Measurements from ENCODE around the gene TMED10. TPM values are rescaled to one million over a fixed set of nuclear protein-coding genes. Genes with fewer than 3 reads are reported as not detected.

The TMED10 gene
- total RNA-seq, 2 experiments from 2014 or later = 173 to 179 TPM

DNA sequence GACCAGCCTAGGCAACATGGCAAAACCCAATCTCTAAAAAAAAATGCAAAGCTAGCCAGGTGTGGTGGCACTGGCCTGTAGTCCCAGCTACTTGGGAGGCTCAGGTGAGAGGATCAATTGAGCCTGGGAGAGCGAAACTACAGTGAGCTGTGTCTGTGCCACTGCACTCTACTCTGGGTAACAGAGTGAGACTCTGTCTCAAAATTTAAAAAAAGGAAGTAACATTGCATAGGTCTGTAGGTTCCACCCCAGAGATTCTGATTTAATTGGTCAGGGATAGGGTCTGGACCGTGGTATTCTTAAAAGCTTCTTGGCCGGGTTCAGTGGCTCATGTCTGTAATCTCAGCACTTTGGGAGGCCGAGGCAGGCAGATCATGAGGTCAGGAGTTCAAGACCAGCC lies 80.7 kb downstream of the TMED10 start:
- Mint-ChIP-seq H3K4me1 (ENCODE audit: low read depth) (no peaks in the 10 kb centered on the region), H3K9me3 (no peaks in the 10 kb centered on the region), H3K36me3 (ENCODE audit: low read depth) (peaks cover 36% of the 10 kb centered on the region), H3K27ac (no peak overlapping the region), H3K27me3 (no peaks in the 10 kb centered on the region), H3K4me3 (no peak overlapping the region)
- CTCF ChIA-PET = interaction anchor here (0.8 to 2.9 kb wide), 3 partner anchors 150 to 234 kb away, joined by 3 to 11 read pairs (median 4); no protein-coding TSS in a partner anchor
- POLR2A ChIA-PET = interaction anchor here (0.6 kb wide), 1 partner anchor 65 kb away, joined by 3 read pairs; no protein-coding TSS in a partner anchor
- ATAC-seq = no peak
- DNase-seq = no peak
- intact Hi-C loops (cut with micrococcal nuclease) = no loop called here
- TF ChIP-seq CTCF (IDR thresholded peaks at IDR 0.05) = no peak

GRCh38 chr14:75094896-75095295 lies 81.5 kb downstream of the TMED10 start:
- no peak for DNase-seq
- no peak overlapping the region for H3K4me3 Mint-ChIP-seq
- intact Hi-C loops (cut with micrococcal nuclease) = no loop called here
- no peak for TF ChIP-seq CTCF (IDR thresholded peaks at IDR 0.05)
- ChIA-PET POLR2A (no interaction called here), CTCF (interaction anchor here (1.2 to 2.9 kb wide), 3 partner anchors 189 to 233 kb away, joined by 3 to 11 read pairs (median 3); no protein-coding TSS in a partner anchor)
- no peaks in the 10 kb centered on the region for H3K4me1 Mint-ChIP-seq (ENCODE audit: low read depth)
- ATAC-seq = no peak
- no peaks in the 10 kb centered on the region for H3K9me3 Mint-ChIP-seq
- H3K27me3 Mint-ChIP-seq = no peaks in the 10 kb centered on the region
- H3K27ac Mint-ChIP-seq = no peak overlapping the region
- H3K36me3 Mint-ChIP-seq (ENCODE audit: low read depth) = peaks cover 35% of the 10 kb centered on the region

DNA sequence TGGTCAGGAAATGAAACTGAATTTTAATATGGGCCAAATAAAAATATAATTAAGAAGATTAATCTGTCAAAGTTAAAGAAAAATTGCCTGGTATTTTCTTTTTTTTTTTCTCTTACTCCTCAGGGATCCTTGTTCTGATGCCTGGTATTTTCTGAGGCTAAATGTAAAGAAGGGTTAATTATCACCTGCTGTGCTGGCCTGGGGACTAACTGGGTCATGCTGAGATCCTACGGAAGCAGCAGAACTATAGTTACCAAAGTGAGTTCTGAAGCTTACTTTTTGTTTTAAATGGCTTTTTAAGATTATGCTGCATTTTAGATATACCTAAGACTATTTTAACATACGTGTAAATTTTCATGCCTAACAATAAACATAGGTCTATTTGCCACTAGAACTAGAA lies 83.7 kb downstream of the TMED10 start:
- no peaks in the 10 kb centered on the region for H3K9me3 Mint-ChIP-seq
- no peaks in the 10 kb centered on the region for H3K4me1 Mint-ChIP-seq (ENCODE audit: low read depth)
- no peak overlapping the region for H3K27ac Mint-ChIP-seq
- POLR2A ChIA-PET = interaction anchor here (0.7 kb wide), 1 partner anchor 30 kb away, joined by 3 read pairs; no protein-coding TSS in a partner anchor
- no peak for ATAC-seq
- H3K4me3 Mint-ChIP-seq = no peak overlapping the region
- H3K27me3 Mint-ChIP-seq = no peaks in the 10 kb centered on the region
- DNase-seq = no peak
- TF ChIP-seq CTCF (IDR thresholded peaks at IDR 0.05) = no peak
- H3K36me3 Mint-ChIP-seq (ENCODE audit: low read depth) = peaks cover 25% of the 10 kb centered on the region
- CTCF ChIA-PET = no interaction called here
- intact Hi-C loops (cut with micrococcal nuclease) = no loop called here

- intact Hi-C loops (cut with micrococcal nuclease) = no loop called here
- ChIA-PET CTCF (interaction anchor here (0.6 to 5.3 kb wide), 5 partner anchors 9 to 230 kb away, joined by 3 to 74 read pairs (median 10); partner anchors contain the start of gene ACYP1), POLR2A (no interaction called here)
- ATAC-seq (no peak), DNase-seq (no peak)
- Mint-ChIP-seq H3K9me3 (no peaks in the 10 kb centered on the region), H3K4me3 (no peak overlapping the region), H3K36me3 (ENCODE audit: low read depth) (peaks cover 25% of the 10 kb centered on the region), H3K27me3 (no peaks in the 10 kb centered on the region), H3K4me1 (ENCODE audit: low read depth) (no peaks in the 10 kb centered on the region), H3K27ac (no peak overlapping the region)
- no peak for TF ChIP-seq CTCF (IDR thresholded peaks at IDR 0.05)
Observed at GRCh38 chr14:75091251-75091650, 85.2 kb downstream of the TMED10 start.

GRCh38 chr14:75090353-75090752 lies 86.1 kb downstream of the TMED10 start:
- Mint-ChIP-seq H3K9me3 (no peaks in the 10 kb centered on the region), H3K36me3 (ENCODE audit: low read depth) (peaks cover 24% of the 10 kb centered on the region)
- no peak for TF ChIP-seq CTCF (IDR thresholded peaks at IDR 0.05)

More at GRCh38 chr14:75090353-75090752, 86.1 kb downstream of the TMED10 start:
- H3K4me1 Mint-ChIP-seq (ENCODE audit: low read depth) = no peaks in the 10 kb centered on the region
- H3K4me3 Mint-ChIP-seq = no peak overlapping the region
- ChIA-PET CTCF (interaction anchor here (0.6 to 5.3 kb wide), 5 partner anchors 10 to 229 kb away, joined by 3 to 74 read pairs (median 10); partner anchors contain the start of gene ACYP1), POLR2A (no interaction called here)
- H3K27ac Mint-ChIP-seq = no peak overlapping the region
- no peaks in the 10 kb centered on the region for H3K27me3 Mint-ChIP-seq
- intact Hi-C loops (cut with micrococcal nuclease) = no loop called here
- DNase-seq = no peak
- ATAC-seq = no peak
